ENCODE data around the gene NCOR1.
"Not testable (repeated sequence)": the region's sequence is repeated elsewhere in the genome, so short reads cannot be mapped to it uniquely, and the experiment has no call there.

DNA sequence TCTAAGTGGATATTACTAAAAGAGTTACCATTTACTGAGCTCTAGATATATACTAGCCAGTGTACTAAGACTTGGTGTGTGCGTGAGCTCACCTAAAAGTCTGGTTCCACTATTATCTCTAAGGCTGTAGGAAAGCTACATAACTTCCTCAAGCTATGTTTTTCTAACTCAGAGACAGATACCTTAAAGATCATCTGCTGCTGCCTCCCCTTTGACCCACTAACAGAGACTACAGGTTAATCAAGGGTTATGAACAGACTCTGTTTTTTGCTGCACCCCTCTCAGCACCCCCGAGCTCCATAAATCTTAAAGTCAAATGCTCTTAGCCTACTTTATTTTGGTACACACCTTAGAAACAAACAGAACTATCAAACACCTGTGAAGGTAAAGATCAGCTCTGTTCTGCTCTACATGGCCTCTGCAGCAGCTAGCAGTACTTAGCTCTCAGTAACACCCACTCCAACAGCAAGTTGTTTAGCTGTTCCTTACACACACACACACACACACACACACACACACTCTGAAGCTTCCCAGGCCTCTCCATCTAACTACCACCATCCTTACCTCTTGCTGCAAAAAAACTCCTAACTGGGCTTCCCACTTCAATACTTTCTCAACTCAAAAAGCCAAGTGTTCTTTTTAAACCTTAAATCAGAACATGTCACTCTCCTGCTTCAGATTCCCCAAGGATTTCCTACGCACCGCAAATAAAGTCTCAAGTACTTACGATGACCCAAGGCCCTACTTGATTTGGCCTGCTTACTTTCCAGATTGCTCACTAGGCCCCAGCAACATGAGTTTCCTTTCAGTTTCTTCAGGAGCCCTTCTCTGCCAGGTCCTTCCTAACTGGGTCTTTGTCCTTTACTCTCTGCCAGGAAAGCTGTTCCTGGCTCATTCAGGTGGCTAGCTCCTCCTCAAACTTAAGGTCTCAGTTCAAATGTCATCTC lies 12.5 kb downstream of the NCOR1 start:
- not testable (repeated sequence) for TF ChIP-seq CTCF (conservative IDR thresholded peaks at IDR 0.05; ENCODE audit: low read length); EZH2phosphoT487 (IDR thresholded peaks at IDR 0.05; ENCODE audit: borderline replicate concordance, low read depth, low read length)

Measured in OCI-LY7 (cell line).